Stomach smooth muscle (tissue), 2 donors: ENCODE results near the gene ACOT13.
"Not testable (repeated sequence)": the region's sequence is repeated elsewhere in the genome, so short reads cannot be mapped to it uniquely, and the experiment has no call there.

Experiments used
- H3K27ac ChIP-seq: one replicate; pipeline ENCODE4 v1.7.0; 2013; ENCODE audit warnings: mild to moderate bottlenecking, low read length, inconsistent platforms
- H3K27me3 ChIP-seq, 2 donors: one replicate each; pipeline ENCODE4 v1.7.0; 2013; ENCODE audit warnings: low read length in 2 of 2; ENCODE audit not compliant: insufficient read depth in 2 of 2, control insufficient read depth in 1 of 2
- H3K36me3 ChIP-seq, 2 donors: one replicate each; pipeline ENCODE4 v1.7.0; 2013; ENCODE audit warnings: low read length in 2 of 2; ENCODE audit not compliant: control insufficient read depth in 2 of 2, insufficient read depth in 2 of 2
- H3K4me1 ChIP-seq: one replicate; pipeline ENCODE4 v1.7.0; 2013; ENCODE audit warnings: low read length; ENCODE audit not compliant: control insufficient read depth, insufficient read depth
- H3K4me3 ChIP-seq, 2 donors: one replicate each; pipeline ENCODE4 v1.7.0; 2013; ENCODE audit warnings: low read length in 2 of 2
- H3K9ac ChIP-seq, 2 donors: one replicate each; pipeline ENCODE4 v1.7.0; 2013; ENCODE audit warnings: low read length in 2 of 2, mild to moderate bottlenecking in 1 of 2
- H3K9me3 ChIP-seq, 2 donors: one replicate each; pipeline ENCODE4 v1.7.0; 2013; ENCODE audit warnings: low read length in 2 of 2; ENCODE audit not compliant: control insufficient read depth in 2 of 2
- donor health status: healthy.
- donor health status: Pancreatic carcinoma.

Gene ACOT13

GRCh38 chr6:24692415-24692814 lies 25.5 kb downstream of the ACOT13 start:
- Histone ChIP-seq H3K36me3 (no peaks in the 10 kb centered on the region), H3K27me3 (no peaks in the 10 kb centered on the region), H3K4me1 (no peaks in the 10 kb centered on the region), H3K9ac (no peak overlapping the region), H3K27ac (no peak overlapping the region), H3K4me3 (no peak overlapping the region), H3K9me3 (no peaks in the 10 kb centered on the region)

GRCh38 chr6:24692848-24693592 lies 26.1 kb downstream of the ACOT13 start:
- peak overlapping the region in 1 of 2 donors; percentile 22 for H3K9ac ChIP-seq
- H3K9me3 ChIP-seq: no peaks in the 10 kb centered on the region
- H3K27me3 ChIP-seq: no peaks in the 10 kb centered on the region
- no peak overlapping the region for H3K4me3 ChIP-seq
- H3K4me1 ChIP-seq: no peaks in the 10 kb centered on the region
- no peak overlapping the region for H3K27ac ChIP-seq
- peaks cover 0 to 3% of the 10 kb centered on the region in 2 donors for H3K36me3 ChIP-seq

GRCh38 chr6:24694198-24694597 lies 27.3 kb downstream of the ACOT13 start:
- Histone ChIP-seq H3K9ac (no peak overlapping the region), H3K27ac (no peak overlapping the region), H3K4me3 (no peak overlapping the region), H3K27me3 (no peaks in the 10 kb centered on the region), H3K9me3 (no peaks in the 10 kb centered on the region), H3K4me1 (no peaks in the 10 kb centered on the region), H3K36me3 (peaks cover 0 to 3% of the 10 kb centered on the region in 2 donors)

- not testable (repeated sequence) for H3K36me3 ChIP-seq, H3K4me1 ChIP-seq, H3K27ac ChIP-seq
Measured at GRCh38 chr6:24695635-24696034, 28.8 kb downstream of the ACOT13 start.

GRCh38 chr6:24696097-24696496 lies 29.2 kb downstream of the ACOT13 start:
- H3K4me3 ChIP-seq: no peak overlapping the region
- H3K9ac ChIP-seq: no peak overlapping the region
- no peak overlapping the region for H3K27ac ChIP-seq
- H3K27me3 ChIP-seq: no peaks in the 10 kb centered on the region
- no peaks in the 10 kb centered on the region for H3K9me3 ChIP-seq
- no peaks in the 10 kb centered on the region for H3K4me1 ChIP-seq
- H3K36me3 ChIP-seq: peaks cover 3% of the 10 kb centered on the region in 2 donors

More at GRCh38 chr6:24695635-24696034, 28.8 kb downstream of the ACOT13 start:
- H3K27me3 ChIP-seq, H3K4me3 ChIP-seq, H3K9ac ChIP-seq, H3K9me3 ChIP-seq: not testable (repeated sequence)

- H3K4me1 ChIP-seq: no peaks in the 10 kb centered on the region
- H3K36me3 ChIP-seq: peaks cover 11 to 18% of the 10 kb centered on the region in 2 donors
- H3K4me3 ChIP-seq: no peak overlapping the region
- no peak overlapping the region for H3K27ac ChIP-seq
- H3K9ac ChIP-seq: no peak overlapping the region
- no peaks in the 10 kb centered on the region for H3K27me3 ChIP-seq
- no peaks in the 10 kb centered on the region for H3K9me3 ChIP-seq
Measured at GRCh38 chr6:24699521-24700359, 32.9 kb downstream of the ACOT13 start.

GRCh38 chr6:24702720-24703282 lies 35.9 kb downstream of the ACOT13 start:
- no peaks in the 10 kb centered on the region for H3K27me3 ChIP-seq
- no peaks in the 10 kb centered on the region for H3K9me3 ChIP-seq
- peaks cover 35 to 36% of the 10 kb centered on the region in 2 donors for H3K36me3 ChIP-seq
- H3K4me3 ChIP-seq: no peak overlapping the region
- no peaks in the 10 kb centered on the region for H3K4me1 ChIP-seq
- no peak overlapping the region for H3K27ac ChIP-seq
- no peak overlapping the region for H3K9ac ChIP-seq

GRCh38 chr6:24704468-24704867 lies 37.6 kb downstream of the ACOT13 start:
- Histone ChIP-seq H3K9me3 (no peaks in the 10 kb centered on the region), H3K36me3 (peaks cover 43 to 51% of the 10 kb centered on the region in 2 donors), H3K4me1 (no peaks in the 10 kb centered on the region), H3K4me3 (no peak overlapping the region), H3K27ac (no peak overlapping the region), H3K27me3 (no peaks in the 10 kb centered on the region), H3K9ac (no peak overlapping the region)

- H3K9ac ChIP-seq: no peak overlapping the region
- no peak overlapping the region for H3K4me3 ChIP-seq
- H3K27ac ChIP-seq: no peak overlapping the region
- no peaks in the 10 kb centered on the region for H3K4me1 ChIP-seq
- H3K27me3 ChIP-seq: no peaks in the 10 kb centered on the region
- peaks cover 52 to 55% of the 10 kb centered on the region in 2 donors for H3K36me3 ChIP-seq
- no peaks in the 10 kb centered on the region for H3K9me3 ChIP-seq
Measured at GRCh38 chr6:24708612-24709011, 41.7 kb downstream of the ACOT13 start.

GRCh38 chr6:24709014-24709711 lies 42.3 kb downstream of the ACOT13 start:
- Histone ChIP-seq H3K9ac (no peak overlapping the region), H3K9me3 (no peaks in the 10 kb centered on the region), H3K4me3 (no peak overlapping the region), H3K27ac (no peak overlapping the region), H3K36me3 (peaks cover 55 to 57% of the 10 kb centered on the region in 2 donors), H3K4me1 (no peaks in the 10 kb centered on the region), H3K27me3 (no peaks in the 10 kb centered on the region)
